IMR-90 (cell line): Measurements from ENCODE around the gene NARS2.
"Not testable (repeated sequence)": the region's sequence is repeated elsewhere in the genome, so short reads cannot be mapped to it uniquely, and the experiment has no call there.

Experiments
- BHLHE40 ChIP-seq: fragments of 150-350 bp; IDR thresholded peaks from 2 replicates; pipeline ENCODE4 v1.6.1; 2016; ENCODE audit warnings: mild to moderate bottlenecking, low read depth, low read length
- CEBPB ChIP-seq: IDR thresholded peaks from 2 replicates; pipeline ENCODE4 v1.6.1; 2012; ENCODE audit warnings: low read depth, low read length, improper control_type of control experiment
- CHD1 ChIP-seq: IDR thresholded peaks from 2 replicates; pipeline ENCODE4 v1.6.1; 2012; ENCODE audit warnings: low read depth, low read length, improper control_type of control experiment
- ELK1 ChIP-seq: fragments of 150-350 bp; IDR thresholded peaks from 2 replicates; pipeline ENCODE4 v1.6.1; 2016; ENCODE audit warnings: low read depth, mild to moderate bottlenecking, low read length, moderate library complexity, borderline replicate concordance
- FOS ChIP-seq: fragments of 150-350 bp; IDR thresholded peaks from 2 replicates; pipeline ENCODE4 v1.6.1; 2016; ENCODE audit warnings: low read depth, low read length
- NFE2L2 ChIP-seq: fragments of 150-350 bp; IDR thresholded peaks from 2 replicates; pipeline ENCODE4 v1.6.1; 2016; ENCODE audit warnings: low read depth, mild to moderate bottlenecking, low read length
- POLR2A ChIP-seq: IDR thresholded peaks from 2 replicates; pipeline ENCODE4 v1.6.1; 2012; ENCODE audit warnings: mild to moderate bottlenecking, low read depth, low read length
- RAD21 ChIP-seq: IDR thresholded peaks from 2 replicates; pipeline ENCODE4 v1.6.1; 2012; ENCODE audit warnings: low read length, improper control_type of control experiment
- SMC3 ChIP-seq: fragments of 150-350 bp; IDR thresholded peaks from 2 replicates; pipeline ENCODE4 v1.6.1; 2016; ENCODE audit warnings: low read depth, mild to moderate bottlenecking, antibody characterized with exemption, low read length, moderate library complexity
- USF2 ChIP-seq: fragments of 150-350 bp; IDR thresholded peaks from 2 replicates; pipeline ENCODE4 v1.6.1; 2017; ENCODE audit warnings: mild to moderate bottlenecking, antibody characterized with exemption, low read length, low read depth
- TF ChIP-seq, protein P1 (sequence below): conservative IDR thresholded peaks from 2 replicates; pipeline ENCODE4 v1.5.1; 2012; ENCODE audit warnings: mild to moderate bottlenecking, low read depth, low read length, improper control_type of control experiment

GRCh38 chr11:78552139-78552538 lies 22.5 kb downstream of the NARS2 start:
- TF ChIP-seq, protein P1, sequence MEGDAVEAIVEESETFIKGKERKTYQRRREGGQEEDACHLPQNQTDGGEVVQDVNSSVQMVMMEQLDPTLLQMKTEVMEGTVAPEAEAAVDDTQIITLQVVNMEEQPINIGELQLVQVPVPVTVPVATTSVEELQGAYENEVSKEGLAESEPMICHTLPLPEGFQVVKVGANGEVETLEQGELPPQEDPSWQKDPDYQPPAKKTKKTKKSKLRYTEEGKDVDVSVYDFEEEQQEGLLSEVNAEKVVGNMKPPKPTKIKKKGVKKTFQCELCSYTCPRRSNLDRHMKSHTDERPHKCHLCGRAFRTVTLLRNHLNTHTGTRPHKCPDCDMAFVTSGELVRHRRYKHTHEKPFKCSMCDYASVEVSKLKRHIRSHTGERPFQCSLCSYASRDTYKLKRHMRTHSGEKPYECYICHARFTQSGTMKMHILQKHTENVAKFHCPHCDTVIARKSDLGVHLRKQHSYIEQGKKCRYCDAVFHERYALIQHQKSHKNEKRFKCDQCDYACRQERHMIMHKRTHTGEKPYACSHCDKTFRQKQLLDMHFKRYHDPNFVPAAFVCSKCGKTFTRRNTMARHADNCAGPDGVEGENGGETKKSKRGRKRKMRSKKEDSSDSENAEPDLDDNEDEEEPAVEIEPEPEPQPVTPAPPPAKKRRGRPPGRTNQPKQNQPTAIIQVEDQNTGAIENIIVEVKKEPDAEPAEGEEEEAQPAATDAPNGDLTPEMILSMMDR = not testable (repeated sequence)
- not testable (repeated sequence) for TF ChIP-seq POLR2A, ELK1, RAD21, FOS, USF2, CEBPB, NFE2L2, SMC3, CHD1, BHLHE40
